HepG2 (cell line): ENCODE measurements around the gene NECTIN2. TPM values are rescaled to one million over a fixed set of nuclear protein-coding genes. Genes with fewer than 3 reads are reported as not detected.

ENCODE experiments used
- AGO2 ChIP-seq: fragments of 200-400 bp; formaldehyde crosslinking; optimal IDR thresholded peaks from 2 replicates; pipeline ENCODE3; 2017; ENCODE audit warnings: mild to moderate bottlenecking, low read depth, low read length, moderate library complexity
- CEBPB ChIP-seq: IDR thresholded peaks from 2 replicates; pipeline ENCODE4 v1.6.1; 2011; ENCODE audit warnings: low read depth, low read length, improper control_type of control experiment, borderline replicate concordance
- HDAC1 ChIP-seq: sonication (generic); formaldehyde crosslinking; IDR thresholded peaks from 2 replicates; pipeline ENCODE4 v1.5.1; 2020; ENCODE audit warnings: mild to moderate bottlenecking, missing genetic modification reagents
- HMGXB3 ChIP-seq: sonication (generic); formaldehyde crosslinking; IDR thresholded peaks from 2 replicates; pipeline ENCODE4 v1.4.0; 2020; ENCODE audit warnings: missing genetic modification reagents, borderline replicate concordance
- ISX ChIP-seq: sonication (generic); formaldehyde crosslinking; conservative IDR thresholded peaks from 2 replicates; pipeline ENCODE4 v1.5.0; 2020; ENCODE audit warnings: missing genetic modification reagents
- KMT2A ChIP-seq: sonication (generic); formaldehyde crosslinking; IDR thresholded peaks from 2 replicates; pipeline ENCODE4 v1.4.0; 2020; ENCODE audit warnings: missing genetic modification reagents
- RAD21 ChIP-seq: fragments of 450-650 bp; formaldehyde crosslinking; IDR thresholded peaks from 2 replicates; pipeline ENCODE4 v1.5.0; 2020; ENCODE audit warnings: mild to moderate bottlenecking
- SIX4 ChIP-seq: sonication (generic); formaldehyde crosslinking; IDR thresholded peaks from 2 replicates; pipeline ENCODE4 v1.4.0; 2020; ENCODE audit warnings: missing genetic modification reagents
- SMC3 ChIP-seq: IDR thresholded peaks from 2 replicates; pipeline ENCODE4 v1.6.1; 2011; ENCODE audit warnings: low read length, improper control_type of control experiment
- SNAPC5 ChIP-seq: sonication (generic); formaldehyde crosslinking; IDR thresholded peaks from 2 replicates; pipeline ENCODE4 v1.8.1; 2023; ENCODE audit warnings: mild to moderate bottlenecking, missing genetic modification reagents, borderline replicate concordance
- SOX6 ChIP-seq, 2 experiments: fragments of 450-650 bp in 1 of 2; sonication (generic) in 1 of 2; formaldehyde crosslinking in 1 of 2; IDR thresholded peaks; 2 replicates each; pipeline versions ENCODE4 v1.4.0 to v1.6.1; 2017 to 2020; ENCODE audit warnings: antibody characterized with exemption in 1 of 2, mild to moderate bottlenecking in 1 of 2, missing genetic modification reagents in 1 of 2
- ZBTB38 ChIP-seq: sonication (generic); formaldehyde crosslinking; IDR thresholded peaks from 2 replicates; pipeline ENCODE4 v1.5.1; 2020; ENCODE audit warnings: mild to moderate bottlenecking, missing genetic modification reagents
- ZC3H4 ChIP-seq: sonication (generic); formaldehyde crosslinking; IDR thresholded peaks from 2 replicates; pipeline ENCODE4 v1.4.0; 2020; ENCODE audit warnings: missing genetic modification reagents, borderline replicate concordance
- ZNF225 ChIP-seq: sonication (generic); formaldehyde crosslinking; IDR thresholded peaks from 2 replicates; pipeline ENCODE4 v1.4.0; 2020; ENCODE audit warnings: mild to moderate bottlenecking, missing genetic modification reagents
- ZNF784 ChIP-seq: sonication (generic); formaldehyde crosslinking; IDR thresholded peaks from 2 replicates; pipeline ENCODE4 v1.5.1; 2020; ENCODE audit warnings: missing genetic modification reagents, mild to moderate bottlenecking, borderline replicate concordance
- polyA plus RNA-seq, 8 experiments: library from polyadenylated mRNA; depleted of rRNA in 3 of 8; stranded (reverse) in 7 of 8; unstranded in 1 of 8; fragments of >200 nt; fragmentation: Illumina TruSeq in 4 of 8; extraction: Trizol in 4 of 8; gene quantifications; 2 replicates each; pipeline versions ENCODE4 v1.2.1 to v1.2.3, GENCODE V29; 2011 to 2016; ENCODE audit warnings: low read depth in 4 of 8, missing spikeins in 1 of 8, mixed read lengths in 1 of 8; ENCODE audit not compliant: insufficient read depth in 1 of 8
- total RNA-seq, 5 experiments: library from RNA; depleted of rRNA; stranded (reverse); fragments of >200 nt; fragmentation: Illumina TruSeq; extraction: Trizol; gene quantifications; 2 replicates each; pipeline ENCODE4 v1.2.3, GENCODE V29; 2016; ENCODE audit warnings: low read depth in 1 of 5
- TF ChIP-seq, protein P1 (sequence below): sonication (generic); formaldehyde crosslinking; IDR thresholded peaks from 2 replicates; pipeline ENCODE4 v1.8.1; 2023; ENCODE audit warnings: mild to moderate bottlenecking, inconsistent platforms, moderate library complexity, missing genetic modification reagents, borderline replicate concordance
- TF ChIP-seq, protein P2 (sequence below): IDR thresholded peaks from 2 replicates; pipeline ENCODE4 v1.6.1; 2016; ENCODE audit warnings: mild to moderate bottlenecking, missing biosample characterization, missing genetic modification reagents
- TF ChIP-seq, protein P3 (sequence below): sonication (generic); formaldehyde crosslinking; IDR thresholded peaks from 2 replicates; pipeline ENCODE4 v1.4.0; 2020; ENCODE audit warnings: missing genetic modification reagents, borderline replicate concordance
- TF ChIP-seq, protein P4 (sequence below): sonication (generic); formaldehyde crosslinking; IDR thresholded peaks from 2 replicates; pipeline ENCODE4 v1.8.0; 2022; ENCODE audit warnings: missing genetic modification reagents, mild to moderate bottlenecking, moderate library complexity, borderline replicate concordance

NECTIN2 gene
- total and polyA plus RNA-seq, 2 of the 13 experiments (the other 11 are each of a cell fraction or from before 2014, with no cell fraction given) = 75.4 to 114 TPM

- TF ChIP-seq, protein P1, sequence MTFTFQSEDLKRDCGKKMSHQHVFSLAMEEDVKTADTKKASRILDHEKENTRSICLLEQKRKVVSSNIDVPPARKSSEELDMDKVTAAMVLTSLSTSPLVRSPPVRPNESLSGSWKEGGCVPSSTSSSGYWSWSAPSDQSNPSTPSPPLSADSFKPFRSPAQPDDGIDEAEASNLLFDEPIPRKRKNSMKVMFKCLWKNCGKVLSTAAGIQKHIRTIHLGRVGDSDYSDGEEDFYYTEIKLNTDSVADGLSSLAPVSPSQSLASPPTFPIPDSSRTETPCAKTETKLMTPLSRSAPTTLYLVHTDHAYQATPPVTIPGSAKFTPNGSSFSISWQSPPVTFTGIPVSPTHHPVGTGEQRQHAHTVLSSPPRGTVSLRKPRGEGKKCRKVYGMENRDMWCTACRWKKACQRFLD (CRISPR knock-in tag) = no peak
- no peak for TF ChIP-seq CEBPB
- no peak for TF ChIP-seq SIX4 (CRISPR knock-in tag)
- TF ChIP-seq, protein P2, sequence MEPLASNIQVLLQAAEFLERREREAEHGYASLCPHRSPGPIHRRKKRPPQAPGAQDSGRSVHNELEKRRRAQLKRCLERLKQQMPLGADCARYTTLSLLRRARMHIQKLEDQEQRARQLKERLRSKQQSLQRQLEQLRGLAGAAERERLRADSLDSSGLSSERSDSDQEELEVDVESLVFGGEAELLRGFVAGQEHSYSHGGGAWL (CRISPR knock-in tag) = no peak
- no peak for TF ChIP-seq HMGXB3
- TF ChIP-seq, protein P3, sequence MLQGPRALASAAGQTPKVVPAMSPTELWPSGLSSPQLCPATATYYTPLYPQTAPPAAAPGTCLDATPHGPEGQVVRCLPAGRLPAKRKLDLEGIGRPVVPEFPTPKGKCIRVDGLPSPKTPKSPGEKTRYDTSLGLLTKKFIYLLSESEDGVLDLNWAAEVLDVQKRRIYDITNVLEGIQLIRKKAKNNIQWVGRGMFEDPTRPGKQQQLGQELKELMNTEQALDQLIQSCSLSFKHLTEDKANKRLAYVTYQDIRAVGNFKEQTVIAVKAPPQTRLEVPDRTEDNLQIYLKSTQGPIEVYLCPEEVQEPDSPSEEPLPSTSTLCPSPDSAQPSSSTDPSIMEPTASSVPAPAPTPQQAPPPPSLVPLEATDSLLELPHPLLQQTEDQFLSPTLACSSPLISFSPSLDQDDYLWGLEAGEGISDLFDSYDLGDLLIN (CRISPR knock-in tag) = no peak
- TF ChIP-seq SOX6 (IDR thresholded peaks at IDR 0.05) = no peak
- no peak for TF ChIP-seq SOX6 (CRISPR knock-in tag; IDR thresholded peaks at IDR 0.05)
- TF ChIP-seq ZBTB38 = no peak
- no peak for TF ChIP-seq AGO2
- TF ChIP-seq KMT2A (CRISPR knock-in tag) = no peak
- 0 out of 2 replicates have a peak, but pooled peaks have one; percentile 26 for TF ChIP-seq HDAC1 (CRISPR knock-in tag)
- TF ChIP-seq SMC3 = no peak
- no peak for TF ChIP-seq RAD21 (CRISPR knock-in tag)
- TF ChIP-seq SNAPC5 (CRISPR knock-in tag) = no peak
- no peak for TF ChIP-seq ZC3H4
- 0 out of 2 replicates have a peak, but pooled peaks have one; percentile 52 for TF ChIP-seq ZNF225 (CRISPR knock-in tag)
- TF ChIP-seq ISX (CRISPR knock-in tag) = no peak
- TF ChIP-seq ZNF784 (CRISPR knock-in tag) = no peak
- TF ChIP-seq, protein P4, sequence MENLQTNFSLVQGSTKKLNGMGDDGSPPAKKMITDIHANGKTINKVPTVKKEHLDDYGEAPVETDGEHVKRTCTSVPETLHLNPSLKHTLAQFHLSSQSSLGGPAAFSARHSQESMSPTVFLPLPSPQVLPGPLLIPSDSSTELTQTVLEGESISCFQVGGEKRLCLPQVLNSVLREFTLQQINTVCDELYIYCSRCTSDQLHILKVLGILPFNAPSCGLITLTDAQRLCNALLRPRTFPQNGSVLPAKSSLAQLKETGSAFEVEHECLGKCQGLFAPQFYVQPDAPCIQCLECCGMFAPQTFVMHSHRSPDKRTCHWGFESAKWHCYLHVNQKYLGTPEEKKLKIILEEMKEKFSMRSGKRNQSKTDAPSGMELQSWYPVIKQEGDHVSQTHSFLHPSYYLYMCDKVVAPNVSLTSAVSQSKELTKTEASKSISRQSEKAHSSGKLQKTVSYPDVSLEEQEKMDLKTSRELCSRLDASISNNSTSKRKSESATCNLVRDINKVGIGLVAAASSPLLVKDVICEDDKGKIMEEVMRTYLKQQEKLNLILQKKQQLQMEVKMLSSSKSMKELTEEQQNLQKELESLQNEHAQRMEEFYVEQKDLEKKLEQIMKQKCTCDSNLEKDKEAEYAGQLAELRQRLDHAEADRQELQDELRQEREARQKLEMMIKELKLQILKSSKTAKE (CRISPR knock-in tag) = peak; percentile 30; the same call in 1 of the 2 replicates
These were observed 2.8 kb downstream of the NECTIN2 start (continued) for GRCh38 chr19:44848812-44849447.
